GM19240 (cell line): ENCODE results near the gene PTPMT1.
A peak's percentile ranks its signal among the peaks of the same experiment; 100 is the strongest.

Experiments used
- DNase-seq: peaks from one replicate; pipeline ENCODE4 v3.0.0; 2011; ENCODE audit warnings: low spot score; ENCODE audit not compliant: insufficient read length

PTPMT1 gene

GRCh38 chr11:47578524-47579494 is 13.4 kb downstream of the PTPMT1 start, which contains the start of the genes KBTBD4 and NDUFS3:
KBTBD4 (minus strand) TSS chr11:47578970; CDS start chr11:47578951, 19 bp downstream.
NDUFS3 (plus strand) TSS chr11:47579074; CDS start chr11:47579092, 18 bp downstream.
- DNase-seq, result peak; percentile 84

DNA sequence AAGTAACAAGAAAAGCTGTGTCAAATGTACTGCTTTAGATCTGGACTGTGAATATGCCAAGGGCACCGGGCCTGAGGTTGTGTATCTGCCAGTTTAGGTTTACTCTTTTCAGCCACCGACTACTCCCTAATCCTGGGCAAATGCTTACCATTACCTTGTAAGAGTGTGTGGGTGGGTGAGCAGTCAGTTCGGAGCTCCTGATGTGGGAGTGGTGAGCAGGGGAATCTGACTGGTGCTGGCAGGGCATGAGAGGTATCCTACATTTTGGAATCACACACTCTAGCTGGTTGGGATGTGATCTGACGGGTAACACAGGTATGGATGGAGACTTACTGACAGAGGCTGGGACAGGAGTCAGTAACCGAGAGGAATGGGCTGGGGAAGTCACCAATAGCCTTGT is 18.4 kb downstream of the PTPMT1 start:
- DNase-seq, result no peak

DNA sequence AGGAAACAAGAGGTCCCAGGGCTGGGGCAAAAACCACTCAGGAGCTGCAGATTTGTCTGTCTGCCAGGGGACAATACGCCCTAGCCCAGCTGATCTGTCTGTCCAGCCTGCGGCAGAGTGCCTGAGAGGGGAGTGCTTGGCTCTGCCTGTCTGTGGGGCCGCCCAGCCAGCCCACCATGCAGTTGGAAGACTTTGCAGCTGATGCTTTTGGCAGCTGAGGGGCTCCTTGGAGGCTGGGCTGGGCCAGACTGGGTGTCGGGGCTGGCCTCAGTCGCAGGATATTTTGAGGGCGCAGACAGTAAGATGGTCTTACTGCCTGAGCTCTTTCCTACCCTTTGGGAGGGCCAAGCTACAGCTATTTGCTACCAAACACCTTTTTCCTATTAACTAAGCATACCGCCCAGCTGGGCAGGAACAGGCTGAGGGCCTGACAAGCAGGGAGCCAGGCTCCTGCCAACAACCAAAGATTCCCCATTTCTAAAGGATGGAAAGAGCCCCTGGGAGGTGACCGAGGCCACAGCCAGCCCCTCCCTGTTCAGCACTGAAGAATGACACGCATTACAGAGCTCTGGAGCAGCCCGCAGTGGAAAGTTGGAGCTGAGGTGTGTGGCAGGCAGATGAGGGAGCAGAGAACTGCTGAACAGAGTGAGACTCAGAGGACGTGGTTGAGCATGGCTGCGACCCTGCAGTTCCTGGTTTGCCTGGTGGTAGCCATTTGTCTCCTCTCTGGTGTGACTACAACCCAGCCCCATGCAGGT is 20.9 kb downstream of the PTPMT1 start, which contains the start of gene FAM180B:
Gene FAM180B, plus strand, starts transcription at position 581 of the 758 bp plus-strand sequence. Its CDS starts 91 bp downstream, at position 672.
- DNase-seq, result no peak

DNA sequence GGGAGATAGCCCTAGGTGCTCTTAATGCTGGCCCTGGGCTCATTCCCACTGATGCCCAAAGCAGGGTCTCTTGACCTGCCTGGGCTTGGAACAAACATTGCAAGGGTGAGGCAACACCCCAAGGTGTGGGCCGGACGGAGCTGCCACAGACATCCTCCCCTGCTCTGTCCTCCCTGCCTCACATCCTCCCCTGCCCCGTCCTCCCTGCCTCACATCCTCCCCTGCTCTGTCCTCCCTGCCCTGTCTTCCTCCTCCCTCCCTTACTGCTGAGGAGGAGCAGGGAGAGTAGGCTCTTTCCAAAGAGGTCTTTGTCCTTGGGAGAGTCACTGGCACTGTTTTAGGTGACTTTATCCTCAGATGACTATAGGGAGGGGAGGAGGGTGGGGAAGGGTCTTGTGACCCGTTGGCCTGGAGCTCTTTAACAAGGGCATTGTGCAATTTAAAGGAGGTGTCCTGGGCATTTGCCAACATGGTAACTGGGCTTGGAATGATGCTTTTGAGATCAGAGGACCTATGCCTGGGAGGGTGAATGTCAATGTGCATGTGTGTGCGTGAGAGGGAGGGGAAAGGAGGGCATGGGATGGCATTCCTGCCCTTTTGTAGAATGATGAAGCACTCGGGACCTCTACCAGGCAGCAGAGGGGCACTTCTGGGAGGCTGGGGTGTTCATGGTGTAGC is 21.8 kb downstream of the PTPMT1 start:
- DNase-seq, result no peak

- no peak for DNase-seq
Measured at GRCh38 chr11:47587723-47588326, 22.4 kb downstream of the PTPMT1 start.

DNA sequence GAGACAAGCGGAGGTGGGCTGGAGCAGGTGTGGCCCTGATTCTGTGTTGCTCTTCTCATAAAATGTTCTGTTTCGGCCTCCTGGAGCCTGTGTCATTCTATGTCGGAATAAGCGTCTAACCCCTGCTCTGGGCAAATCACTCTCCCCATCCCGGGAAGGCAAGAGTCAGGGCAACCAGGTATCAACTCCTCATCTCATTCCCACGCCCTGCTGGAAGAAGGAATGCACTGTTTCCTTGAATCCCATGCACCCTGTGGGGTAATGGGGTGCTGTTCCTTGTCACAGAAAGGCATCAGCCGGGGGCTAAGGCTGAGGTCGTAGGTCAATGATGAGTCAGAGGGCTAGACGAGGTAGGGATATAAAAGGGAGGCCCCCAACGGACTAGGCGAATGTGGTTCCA is 23.7 kb downstream of the PTPMT1 start:
- DNase-seq, result no peak

DNA sequence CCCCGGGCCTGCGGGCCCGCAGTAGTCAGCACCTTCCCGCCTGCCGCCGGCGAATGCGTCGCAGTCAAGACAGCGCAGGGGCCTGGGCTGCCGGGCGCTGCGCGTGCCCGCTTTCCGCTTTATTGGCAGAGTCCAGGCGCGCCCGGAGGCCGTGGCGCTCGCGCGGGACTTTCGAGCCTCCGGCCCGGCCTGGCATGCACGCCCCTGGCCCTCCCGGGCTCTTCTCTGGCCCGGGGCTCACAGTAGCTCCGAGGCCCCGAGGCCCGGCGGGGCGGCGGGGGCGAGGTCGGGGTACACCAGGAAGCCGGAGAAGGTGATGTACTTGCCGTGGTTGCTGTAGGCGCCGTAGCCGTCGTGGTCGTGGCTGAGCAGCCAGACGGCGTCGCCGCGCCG is 24.2 kb downstream of the PTPMT1 start:
- no peak for DNase-seq

DNA sequence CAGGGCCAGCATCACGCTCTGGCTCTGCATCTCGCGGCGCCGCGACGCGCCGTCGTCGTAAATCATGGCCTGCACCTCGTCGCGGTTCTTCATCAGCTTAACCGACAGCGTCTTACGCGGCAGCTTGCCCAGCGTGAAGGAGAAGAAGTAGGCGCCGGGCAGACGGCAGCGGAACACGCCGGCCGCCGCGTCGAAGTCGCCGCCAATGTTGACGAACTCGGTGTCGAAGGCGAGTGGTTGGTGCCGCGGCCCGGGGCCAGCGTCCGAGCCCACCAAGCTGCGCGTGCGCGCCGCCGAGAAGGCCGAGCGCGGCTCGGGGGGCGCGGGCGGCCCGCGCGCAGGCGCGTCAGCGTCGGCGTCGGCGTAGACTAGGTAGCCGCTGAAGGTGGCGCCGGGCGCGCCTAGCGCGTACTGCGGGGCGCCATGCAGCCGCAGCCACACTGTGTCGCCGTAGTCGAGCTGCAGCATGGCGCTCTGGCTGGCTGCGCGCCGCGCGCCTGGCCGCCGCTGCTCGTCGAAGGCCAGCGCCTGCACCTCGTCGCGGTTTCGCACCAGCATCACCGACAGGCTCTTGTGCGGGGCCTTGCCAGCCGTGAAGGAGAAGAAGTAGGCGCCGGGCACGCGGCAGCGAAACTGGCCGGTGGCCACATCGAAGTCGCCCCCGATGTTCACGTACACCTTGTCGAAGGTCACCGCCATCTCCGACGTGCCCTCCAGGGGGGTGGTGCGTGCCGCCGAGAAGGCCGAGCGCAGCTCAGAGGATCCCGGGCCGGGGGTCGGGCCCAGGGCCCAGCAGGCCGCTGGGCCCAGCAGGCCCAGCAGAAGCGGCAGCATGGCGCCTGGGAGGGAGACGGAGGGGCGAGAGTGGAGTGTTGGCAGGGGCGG is 24.8 kb downstream of the PTPMT1 start:
- DNase-seq, result no peak

DNA sequence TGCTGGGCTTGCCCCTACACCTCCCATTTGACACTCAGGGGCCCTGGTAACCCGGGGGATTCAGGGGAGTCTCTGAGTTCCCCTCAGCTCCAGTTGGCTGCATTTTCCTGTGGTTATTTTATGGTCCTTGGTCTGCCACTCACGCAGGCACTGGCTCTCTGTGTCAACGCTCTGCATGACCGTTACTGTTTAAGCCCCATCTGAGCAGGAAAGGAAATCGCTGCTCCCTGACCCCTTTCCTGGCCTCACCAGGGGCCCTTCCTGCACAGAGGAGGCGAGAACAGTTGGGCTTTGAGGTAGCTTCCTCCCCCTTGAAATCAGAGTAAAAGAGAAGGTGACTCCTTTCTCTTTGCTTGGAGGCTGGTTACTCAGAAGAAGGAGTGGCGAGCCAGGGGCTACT is 26.4 kb downstream of the PTPMT1 start:
- DNase-seq, result no peak

DNA sequence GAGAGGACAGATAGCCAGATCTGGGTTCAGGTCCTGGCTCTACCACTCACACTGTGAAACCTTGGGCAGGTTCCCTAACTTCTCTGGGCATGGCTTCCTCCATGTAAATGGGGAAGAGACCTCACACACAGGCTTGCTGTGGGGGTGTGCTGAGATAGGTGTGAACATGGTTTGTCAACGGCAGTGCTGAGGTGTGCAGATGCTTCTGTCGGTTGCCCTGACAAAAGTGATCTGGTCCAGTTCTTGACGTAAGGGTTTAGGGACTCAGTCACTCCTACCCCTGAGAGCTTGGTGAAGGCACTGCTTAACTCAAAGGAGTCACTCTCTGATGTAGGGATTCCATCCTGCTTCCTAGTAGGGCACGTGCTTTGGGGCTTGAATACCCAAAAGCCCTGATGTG is 26.9 kb downstream of the PTPMT1 start:
- no peak for DNase-seq

GRCh38 chr11:47592970-47593369 is 27.6 kb downstream of the PTPMT1 start:
- no peak for DNase-seq

- DNase-seq, result no peak
Measured at GRCh38 chr11:47593492-47593933, 28.1 kb downstream of the PTPMT1 start.

DNA sequence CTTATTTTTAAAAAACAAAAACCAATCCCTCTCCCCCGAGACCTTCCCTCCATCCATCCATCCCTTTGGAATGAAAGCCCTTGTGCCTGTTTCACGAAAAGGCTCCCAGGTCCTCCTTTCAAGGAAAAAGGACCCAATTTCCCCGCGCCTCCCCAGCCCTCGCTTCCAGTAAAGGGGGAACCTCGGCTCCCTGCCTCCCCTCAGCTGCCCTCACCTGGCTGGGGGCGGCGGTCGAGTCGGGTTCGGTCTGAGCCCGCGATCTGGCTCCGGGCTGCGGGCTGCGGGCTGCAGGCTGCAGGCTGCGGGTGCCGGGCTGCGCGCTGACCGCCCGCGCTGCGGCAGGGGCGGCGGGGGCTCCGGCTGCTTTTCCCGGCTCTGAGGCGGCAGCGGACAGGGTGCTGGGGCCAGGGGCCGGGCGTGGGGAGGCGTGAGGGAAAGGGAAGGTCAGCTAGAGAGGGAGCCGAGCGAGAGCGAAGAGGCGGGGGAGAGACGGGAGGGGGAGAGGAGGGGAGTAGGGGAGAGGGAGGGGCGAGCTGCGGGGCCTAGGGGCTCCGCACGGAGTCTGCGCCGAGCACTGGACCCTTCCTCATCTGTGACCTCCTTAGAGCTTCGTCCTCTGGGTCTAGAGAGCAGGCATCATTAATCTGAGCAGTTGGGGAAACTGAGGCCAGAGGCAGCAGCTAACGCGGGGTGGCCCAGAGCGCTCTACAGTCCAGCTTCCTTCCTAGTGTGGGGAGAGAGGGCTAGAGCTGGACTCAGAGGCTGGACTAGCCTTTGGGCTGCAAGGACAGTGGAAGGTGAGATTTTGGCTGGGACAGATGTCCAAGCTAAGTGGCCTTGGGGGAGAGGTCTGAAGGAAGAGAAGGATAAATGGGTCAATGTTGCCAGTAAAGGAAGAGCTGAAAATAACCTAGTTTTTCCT is 28.8 kb downstream of the PTPMT1 start, which contains the start of gene C1QTNF4:
Gene C1QTNF4, minus strand, starts transcription at position 478 of the 922 bp plus-strand sequence. CDS start 3,601 bp downstream, outside the sequence.
- no peak for DNase-seq

- DNase-seq, result no peak
Measured at GRCh38 chr11:47595029-47595428, 29.6 kb downstream of the PTPMT1 start.

GRCh38 chr11:47595967-47596366 is 30.6 kb downstream of the PTPMT1 start:
- DNase-seq, result no peak

GRCh38 chr11:47599902-47600301 is 34.5 kb downstream of the PTPMT1 start:
- no peak for DNase-seq

GRCh38 chr11:47603295-47603694 is 37.9 kb downstream of the PTPMT1 start:
- no peak for DNase-seq

DNA sequence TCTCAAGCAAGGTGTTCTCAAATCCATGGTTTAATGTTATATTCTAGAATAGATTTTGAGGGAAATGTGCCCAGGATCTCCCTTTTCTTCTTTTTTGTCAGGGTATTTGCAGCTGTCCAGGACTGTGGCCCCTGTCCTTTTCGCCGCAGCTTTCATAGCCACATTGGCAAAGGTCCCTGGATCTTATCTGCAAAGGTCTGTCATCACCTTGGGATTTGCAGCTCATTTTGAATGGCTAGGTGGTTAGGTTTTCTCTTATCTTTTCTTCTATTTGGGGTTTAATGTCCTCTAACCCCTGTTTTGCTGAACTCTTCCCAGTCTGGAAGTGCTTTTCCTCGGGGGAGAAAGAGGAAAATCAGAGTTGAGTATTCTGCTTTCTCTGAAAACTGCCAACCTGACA is 40.5 kb downstream of the PTPMT1 start:
- DNase-seq, result no peak

DNA sequence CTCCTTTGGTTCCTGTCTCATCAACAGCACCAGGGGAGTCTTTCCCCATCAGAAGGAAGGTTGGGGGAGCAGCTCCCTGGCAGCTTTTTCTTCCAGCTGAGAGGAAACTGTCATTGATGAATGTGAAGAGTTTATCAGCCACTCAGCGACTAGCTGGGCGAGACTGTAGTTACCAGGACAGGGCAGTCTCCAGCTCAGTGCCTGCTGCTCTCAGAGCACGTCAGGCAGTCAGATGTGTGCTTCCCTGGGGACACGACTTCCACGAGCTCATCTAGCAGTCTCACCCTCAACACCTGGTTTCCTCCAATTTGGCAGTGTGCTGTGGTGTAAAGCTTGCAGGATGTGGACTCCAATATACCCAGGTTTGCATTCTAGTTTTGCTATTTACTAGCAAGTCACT is 41.3 kb downstream of the PTPMT1 start:
- no peak for DNase-seq
